Activated CD4-positive, CD25-positive, alpha-beta regulatory T cell treated with anti-CD3 and anti-CD28 coated beads, Interleukin-2, amount 50 U/mL, for 16 hours (primary cell): ENCODE data around the gene CCDC18.
A peak's percentile ranks its signal among the peaks of the same experiment; 100 is the strongest.
"Not testable (repeated sequence)": the region's sequence is repeated elsewhere in the genome, so short reads cannot be mapped to it uniquely, and the experiment has no call there.

Source experiments
- DNase-seq: peaks from one replicate; pipeline ENCODE4 v3.0.0-alpha.2; 2020; ENCODE audit warnings: low read depth, low spot score

The CCDC18 gene

GRCh38 chr1:93171549-93172034 lies 8.9 kb upstream of the CCDC18 start:
- DNase-seq: no peak

GRCh38 chr1:93172778-93173177 lies 7.7 kb upstream of the CCDC18 start:
- no peak for DNase-seq

GRCh38 chr1:93174638-93175037 lies 5.9 kb upstream of the CCDC18 start:
- DNase-seq: not testable (repeated sequence)

- no peak for DNase-seq
These were observed 2.5 kb upstream of the CCDC18 start for GRCh38 chr1:93177991-93178390.

GRCh38 chr1:93178418-93178817 lies 2.1 kb upstream of the CCDC18 start:
- no peak for DNase-seq

- peak; percentile 93 for DNase-seq
These were observed 420 bp upstream of the CCDC18 start, which contains the start of gene TMED5 for GRCh38 chr1:93179886-93180722. TMED5 (minus strand) TSS chr1:93180413; CDS start chr1:93180242, 171 bp downstream.

- no peak for DNase-seq
These were observed 6.1 kb downstream of the CCDC18 start for GRCh38 chr1:93186667-93187066.

GRCh38 chr1:93190432-93190831 lies 9.9 kb downstream of the CCDC18 start:
- no peak for DNase-seq

- DNase-seq: no peak
These were observed 13.9 kb downstream of the CCDC18 start for GRCh38 chr1:93194231-93194990.

- DNase-seq: no peak
These were observed 16.1 kb downstream of the CCDC18 start for GRCh38 chr1:93196591-93196990.

- DNase-seq: no peak
These were observed 18.6 kb downstream of the CCDC18 start for GRCh38 chr1:93199150-93199549.

- no peak for DNase-seq
These were observed 19.6 kb downstream of the CCDC18 start for GRCh38 chr1:93200086-93200620.

- DNase-seq: no peak
These were observed 20.2 kb downstream of the CCDC18 start for GRCh38 chr1:93200714-93201113.

- no peak for DNase-seq
These were observed 25.5 kb downstream of the CCDC18 start for GRCh38 chr1:93205892-93206566.

GRCh38 chr1:93206567-93206954 lies 26.0 kb downstream of the CCDC18 start:
- DNase-seq: no peak

GRCh38 chr1:93207211-93207610 lies 26.7 kb downstream of the CCDC18 start:
- DNase-seq: no peak

- no peak for DNase-seq
These were observed 34.8 kb downstream of the CCDC18 start for GRCh38 chr1:93215322-93215721.

- no peak for DNase-seq
These were observed 38.9 kb downstream of the CCDC18 start for GRCh38 chr1:93219443-93219842.

GRCh38 chr1:93220716-93221115 lies 40.2 kb downstream of the CCDC18 start:
- not testable (repeated sequence) for DNase-seq

GRCh38 chr1:93221913-93222312 lies 41.4 kb downstream of the CCDC18 start:
- no peak for DNase-seq

GRCh38 chr1:93223023-93223675 lies 42.6 kb downstream of the CCDC18 start:
- no peak for DNase-seq
